HepG2 (cell line): ENCODE data around the gene MTCP1. TPM values are rescaled to one million over a fixed set of nuclear protein-coding genes. Genes with fewer than 3 reads are reported as not detected.

Experiments used
- ATAC-seq: fragments of 200-7000 bp; cut with Tn5 transposase; 3 replicates; pipeline ENCODE4 v1.9.1; 2020; ENCODE audit warnings: mild to moderate bottlenecking, moderate library complexity
- BruUV-seq: library from RNA; stranded (reverse); fragments of 400-500 nt; replicated peaks from 2 replicates; lab custom pipeline; 2021; lab: Mats Ljungman, UMichigan
- CTCF ChIA-PET: fragments of 300-600 bp; formaldehyde crosslinking; extraction: SDS; loops from one replicate; lab custom pipeline; 2021; ENCODE audit warnings: low total read pairs, inconsistent platforms, low intra/inter-chr PET ratio; lab: Yijun Ruan, JAX
- POLR2A ChIA-PET: fragments of 350-600 bp; sonication (Branson Sonifier 250); formaldehyde crosslinking; loops from one replicate; lab custom pipeline; 2020; ENCODE audit warnings: antibody characterized with exemption, inconsistent platforms; lab: Yijun Ruan, JAX
- DNase-seq: peaks from one replicate; pipeline ENCODE4 v3.0.0-alpha.2; 2015; ENCODE audit warnings: low spot score
- FAIRE-seq: peaks from 3 replicates; lab custom pipeline; 2011; peaks lifted over from hg19 to GRCh38; lab: Jason Lieb, UNC
- H2AFZ ChIP-seq: one replicate; pipeline ENCODE4 v1.6.1; 2011; ENCODE audit warnings: low read length, inconsistent platforms
- H3K27ac ChIP-seq: fragments of 300-600 bp; 3 replicates; pipeline ENCODE4 v1.8.0; 2011; ENCODE audit warnings: mixed run types, mild to moderate bottlenecking, mixed read lengths, low read length, inconsistent platforms; ENCODE audit not compliant: insufficient read depth; ENCODE audit errors: extremely low read length
- H3K27me3 ChIP-seq, 2 experiments: fragments of 200-600 bp in 1 of 2; 2 replicates in 1 of 2; 3 replicates in 1 of 2; pipeline versions ENCODE4 v1.6.0 to v1.8.0; 2011; ENCODE audit warnings: low read length in 2 of 2, mild to moderate bottlenecking in 2 of 2, moderate library complexity in 2 of 2, inconsistent platforms in 1 of 2; ENCODE audit not compliant: insufficient read depth in 2 of 2, control insufficient read depth in 1 of 2
- H3K36me3 ChIP-seq, 2 experiments: fragments of 200-600 bp in 1 of 2; replicated peaks in 1 of 2; 2 replicates in 1 of 2; 3 replicates in 1 of 2; pipeline versions ENCODE4 v1.5.1 to v1.8.0; 2011; ENCODE audit warnings: low read length in 2 of 2, inconsistent platforms in 1 of 2; ENCODE audit not compliant: insufficient read depth in 2 of 2, control insufficient read depth in 1 of 2
- H3K4me1 ChIP-seq: 2 replicates; pipeline ENCODE4 v1.5.1; 2012; ENCODE audit warnings: low read length, inconsistent platforms; ENCODE audit not compliant: insufficient read depth
- H3K4me2 ChIP-seq: 2 replicates; pipeline ENCODE4 v1.6.0; 2011; ENCODE audit warnings: low read depth, low read length, inconsistent platforms
- H3K4me3 ChIP-seq, 3 experiments: fragments of 200-600 bp in 1 of 3; sonication (generic), shearing (Covaris generic) in 1 of 3; replicated peaks in 1 of 3; 2 replicates each; pipeline ENCODE4 v1.5.1; 2011 to 2016; ENCODE audit warnings: low read length in 3 of 3, inconsistent platforms in 2 of 3, low read depth in 2 of 3, mild to moderate bottlenecking in 2 of 3, control low read depth in 1 of 3, mixed read lengths in 1 of 3; ENCODE audit not compliant: insufficient read depth in 1 of 3
- H3K79me2 ChIP-seq: one replicate; pipeline ENCODE4 v1.6.1; 2011; ENCODE audit warnings: low read length, inconsistent platforms; ENCODE audit not compliant: insufficient read depth
- H3K9ac ChIP-seq: 2 replicates; pipeline ENCODE4 v1.6.0; 2011; ENCODE audit warnings: mild to moderate bottlenecking, low read depth, low read length, inconsistent platforms; ENCODE audit not compliant: insufficient read depth
- H3K9me3 ChIP-seq: 2 replicates; pipeline ENCODE4 v1.5.1; 2012; ENCODE audit warnings: mild to moderate bottlenecking, low read length
- H4K20me1 ChIP-seq: 2 replicates; pipeline ENCODE4 v1.6.0; 2011; ENCODE audit warnings: inconsistent platforms, mild to moderate bottlenecking, low read length, moderate library complexity; ENCODE audit not compliant: insufficient read depth
- GLMP ChIP-seq: sonication (generic); formaldehyde crosslinking; IDR thresholded peaks from 2 replicates; pipeline ENCODE4 v1.9.0; 2021; ENCODE audit warnings: missing genetic modification reagents, mild to moderate bottlenecking, borderline replicate concordance
- IRF9 ChIP-seq: sonication (generic); formaldehyde crosslinking; IDR thresholded peaks from 2 replicates; pipeline ENCODE4 v1.8.0; 2022; ENCODE audit warnings: missing genetic modification reagents, mild to moderate bottlenecking, borderline replicate concordance
- JUND ChIP-seq: sonication (generic); formaldehyde crosslinking; IDR thresholded peaks from 2 replicates; pipeline ENCODE4 v1.8.0; 2022; ENCODE audit warnings: mild to moderate bottlenecking, missing genetic modification reagents
- MAZ ChIP-seq, 2 experiments: sonication (generic) in 1 of 2; formaldehyde crosslinking in 1 of 2; IDR thresholded peaks; 2 replicates each; pipeline versions ENCODE4 v1.5.0 to v1.6.1; 2012 to 2020; ENCODE audit warnings: low read depth in 2 of 2, mild to moderate bottlenecking in 2 of 2, borderline replicate concordance in 1 of 2, improper control_type of control experiment in 1 of 2, low read length in 1 of 2, missing genetic modification reagents in 1 of 2, moderate library complexity in 1 of 2
- RNF219 ChIP-seq: sonication (generic); formaldehyde crosslinking; IDR thresholded peaks from 2 replicates; pipeline ENCODE4 v1.5.0; 2020; ENCODE audit warnings: mild to moderate bottlenecking, missing genetic modification reagents
- SKI ChIP-seq: fragments of 450-650 bp; IDR thresholded peaks from one replicate; pipeline ENCODE4 v1.6.1; 2018; ENCODE audit warnings: mild to moderate bottlenecking; ENCODE audit not compliant: partially characterized antibody
- THAP8 ChIP-seq: sonication (generic); formaldehyde crosslinking; IDR thresholded peaks from 2 replicates; pipeline ENCODE4 v1.5.1; 2020; ENCODE audit warnings: missing genetic modification reagents, mild to moderate bottlenecking, borderline replicate concordance
- ZBTB42 ChIP-seq: sonication (generic); formaldehyde crosslinking; IDR thresholded peaks from 2 replicates; pipeline ENCODE4 v1.5.0; 2020; ENCODE audit warnings: mild to moderate bottlenecking, missing genetic modification reagents
- ZNF44 ChIP-seq: sonication (generic); formaldehyde crosslinking; IDR thresholded peaks from 2 replicates; pipeline ENCODE4 v1.5.1; 2020; ENCODE audit warnings: mild to moderate bottlenecking, missing genetic modification reagents
- ZNF710 ChIP-seq: sonication (generic); formaldehyde crosslinking; IDR thresholded peaks from 2 replicates; pipeline ENCODE4 v1.5.0; 2020; ENCODE audit warnings: mild to moderate bottlenecking, missing genetic modification reagents, borderline replicate concordance
- ZSCAN20 ChIP-seq: sonication (generic); formaldehyde crosslinking; IDR thresholded peaks from 2 replicates; pipeline ENCODE4 v1.4.0; 2020; ENCODE audit warnings: missing genetic modification reagents, mild to moderate bottlenecking, borderline replicate concordance
- WGBS: methylation state at CpG from one replicate; pipeline ENCODE4 v1.1.6; 2017; ENCODE audit warnings: low lambda C conversion rate; 5-methylcytosine and 5-hydroxymethylcytosine counted together
- in situ Hi-C: cut with HindIII; loops from 2 replicates; pipeline ENCODE4 v1.10.0; 2017; ENCODE audit warnings: low pct_unique_long_range_greater_than_20kb; ENCODE audit not compliant: extremely low pct_ligation_motif_present
- intact Hi-C: fragments of 100-400 bp; cut with micrococcal nuclease; formaldehyde crosslinking; loops from one replicate; pipeline ENCODE4 v1.10.0; 2022; ENCODE audit not compliant: unreplicated experiment
- polyA plus RNA-seq, 8 experiments: library from polyadenylated mRNA; depleted of rRNA in 3 of 8; stranded (reverse) in 7 of 8; unstranded in 1 of 8; fragments of >200 nt; fragmentation: Illumina TruSeq in 4 of 8; extraction: Trizol in 4 of 8; gene quantifications; 2 replicates each; pipeline versions ENCODE4 v1.2.1 to v1.2.3, GENCODE V29; 2011 to 2016; ENCODE audit warnings: low read depth in 4 of 8, missing spikeins in 1 of 8, mixed read lengths in 1 of 8; ENCODE audit not compliant: insufficient read depth in 1 of 8
- total RNA-seq, 5 experiments: library from RNA; depleted of rRNA; stranded (reverse); fragments of >200 nt; fragmentation: Illumina TruSeq; extraction: Trizol; gene quantifications; 2 replicates each; pipeline ENCODE4 v1.2.3, GENCODE V29; 2016; ENCODE audit warnings: low read depth in 1 of 5

Gene MTCP1
- total and polyA plus RNA-seq, 2 of the 13 experiments (the other 11 are each of a cell fraction or from before 2014, with no cell fraction given): 5.1 to 18.9 TPM

GRCh38 chrX:155046129-155046810 is 24.7 kb downstream of the MTCP1 start (continued):
- TF ChIP-seq RNF219 (CRISPR knock-in tag): no peak
- TF ChIP-seq ZNF44 (CRISPR knock-in tag): no peak
- TF ChIP-seq MAZ (IDR thresholded peaks at IDR 0.05; ENCODE audit: borderline replicate concordance, low read depth, low read length): no peak
- TF ChIP-seq MAZ (CRISPR knock-in tag; IDR thresholded peaks at IDR 0.05; ENCODE audit: low read depth): no peak
- TF ChIP-seq SKI: no peak
- no peak for TF ChIP-seq ZBTB42 (CRISPR knock-in tag)

GRCh38 chrX:155035688-155036087 is 35.2 kb downstream of the MTCP1 start:
- POLR2A ChIA-PET: no interaction called here
- Histone ChIP-seq H3K27ac (no peak overlapping the region), H4K20me1 (no peaks in the 10 kb centered on the region), H3K36me3 (no peaks in the 10 kb centered on the region; a peak in 2 of 5 replicates), H3K4me2 (no peak overlapping the region), H3K4me1 (no peaks in the 10 kb centered on the region), H3K4me3 (no peak overlapping the region), H2AFZ (no peak overlapping the region), H3K9me3 (no peaks in the 10 kb centered on the region), H3K27me3 (no peaks in the 10 kb centered on the region), H3K79me2 (peaks cover 13% of the 10 kb centered on the region), H3K9ac (no peak overlapping the region)
- in situ Hi-C loops (no loop called here), intact Hi-C loops (no loop called here)
- WGBS: 95% methylated on average over 4 of the region's 4 CpGs
- ATAC-seq (no peak), DNase-seq (no peak), FAIRE-seq (no peak)
- no TSS peak for BruUV-seq
- TF ChIP-seq ZSCAN20 (CRISPR knock-in tag) (no peak), IRF9 (CRISPR knock-in tag) (no peak), THAP8 (no peak), ZNF710 (CRISPR knock-in tag) (no peak), JUND (CRISPR knock-in tag) (no peak), GLMP (CRISPR knock-in tag) (no peak)
- CTCF ChIA-PET: no interaction called here
